Astrocyte of the hippocampus (primary cell): Measurements from ENCODE around the gene DLG4.

ENCODE experiments used
- DNase-seq: peaks from one replicate; pipeline ENCODE4 v3.0.0; 2011; ENCODE audit warnings: low read depth, low spot score

The DLG4 gene

DNA sequence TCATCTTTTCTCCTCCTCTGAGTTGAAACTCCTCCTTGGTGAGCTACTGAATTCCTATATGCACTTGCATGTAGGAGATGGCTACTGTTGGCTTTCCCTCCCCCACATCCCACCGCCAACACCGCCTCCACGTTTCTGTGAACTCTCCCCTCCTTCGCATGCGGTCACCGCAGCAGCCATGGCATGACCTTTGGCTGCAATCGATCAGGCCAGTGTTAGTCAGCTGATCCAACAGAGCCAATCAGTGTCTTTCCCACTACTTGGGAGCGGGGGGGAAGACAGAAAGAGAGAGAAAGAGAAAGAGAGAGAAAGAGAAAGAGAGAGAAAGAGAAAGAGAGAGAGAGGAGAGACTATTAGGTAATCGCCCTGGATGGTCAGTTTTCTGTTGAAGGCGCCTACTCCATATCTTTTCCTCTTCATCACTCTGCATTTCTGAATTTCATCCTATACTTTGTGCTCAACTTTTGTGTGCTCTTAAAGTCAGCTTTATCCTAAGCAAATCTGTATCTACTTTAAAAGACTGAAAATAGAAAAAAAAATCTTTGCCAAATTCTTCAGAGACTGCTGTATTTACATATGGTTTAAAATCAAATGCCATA is 63.2 kb downstream of the DLG4 start:
- no peak for DNase-seq

DNA sequence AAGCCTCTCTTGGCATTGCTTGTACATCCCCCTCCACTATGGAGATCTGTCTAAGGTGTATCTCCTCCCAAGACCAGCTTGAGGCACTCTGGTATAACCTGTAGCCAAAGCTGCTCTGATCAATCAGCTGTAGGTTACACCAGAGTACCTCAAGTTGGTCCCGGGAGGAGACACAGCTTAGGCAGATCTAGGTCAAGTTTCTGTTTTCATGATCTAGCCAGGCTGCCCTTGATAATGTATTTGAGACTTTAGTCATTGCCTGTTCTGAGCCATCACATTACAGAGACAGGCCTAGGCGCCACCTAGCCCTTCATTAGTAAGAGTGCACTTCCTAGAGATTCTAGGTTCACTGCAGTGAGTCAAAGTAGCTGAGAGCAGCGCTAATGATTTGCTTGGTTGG is 71.9 kb downstream of the DLG4 start:
- no peak for DNase-seq

DNA sequence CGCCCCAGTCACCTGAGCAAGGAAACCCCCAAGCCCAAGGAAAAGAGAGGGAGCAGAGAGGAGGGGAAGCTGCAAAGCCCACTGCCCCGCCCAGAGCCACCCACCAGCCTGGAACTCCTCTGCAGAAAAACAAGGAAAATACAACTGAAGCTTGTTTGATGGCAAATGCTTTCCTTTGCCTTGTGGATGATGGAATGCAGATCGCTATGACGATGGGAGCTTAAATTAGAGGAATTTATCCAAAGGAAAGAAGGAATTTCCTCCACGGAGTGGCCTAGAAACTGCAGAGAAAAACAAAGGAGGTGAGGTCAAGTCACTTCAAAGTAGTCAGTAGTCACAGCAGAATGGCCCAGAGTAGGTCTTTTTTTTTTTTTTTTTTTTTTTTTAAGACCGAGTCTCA is 73.5 kb downstream of the DLG4 start:
- DNase-seq: no peak

DNA sequence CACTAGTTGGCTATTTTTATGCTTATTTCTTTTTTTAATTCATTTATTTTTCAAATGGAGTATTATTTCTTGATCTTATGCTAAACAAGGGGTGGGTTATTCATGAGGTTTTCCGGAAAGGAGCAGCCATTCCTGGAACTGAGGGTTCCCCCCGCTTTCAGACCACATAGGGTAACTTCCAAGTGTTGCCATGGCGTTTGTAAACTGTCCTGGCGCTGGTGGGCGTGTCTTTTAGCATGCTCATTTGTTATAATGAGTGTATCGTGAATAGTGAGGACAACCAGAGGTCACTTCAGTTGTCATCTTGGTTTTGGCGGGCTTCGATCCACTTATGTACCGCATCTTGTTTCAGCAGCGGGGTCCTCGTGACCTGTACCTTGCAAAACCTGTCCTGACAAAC is 75.4 kb downstream of the DLG4 start:
- no peak for DNase-seq

DNA sequence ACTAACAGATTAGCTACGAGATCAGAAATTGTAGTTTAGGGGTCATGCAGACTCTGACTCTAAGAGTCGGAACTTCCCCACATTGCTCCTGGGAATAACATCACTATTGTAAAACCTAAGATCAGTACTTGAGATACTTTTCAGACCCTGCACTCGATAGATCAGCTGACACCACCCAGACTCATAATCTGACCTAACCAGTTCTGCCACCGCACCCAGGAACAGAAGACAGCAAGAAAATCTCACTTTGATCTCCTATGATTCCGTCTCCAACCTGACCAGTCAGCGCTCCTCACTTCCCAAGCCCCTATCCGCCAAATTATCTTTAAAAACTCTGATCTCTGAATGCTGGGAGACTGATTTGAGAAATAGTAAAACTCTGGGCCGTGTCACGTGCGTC is 77.8 kb downstream of the DLG4 start:
- no peak for DNase-seq

DNA sequence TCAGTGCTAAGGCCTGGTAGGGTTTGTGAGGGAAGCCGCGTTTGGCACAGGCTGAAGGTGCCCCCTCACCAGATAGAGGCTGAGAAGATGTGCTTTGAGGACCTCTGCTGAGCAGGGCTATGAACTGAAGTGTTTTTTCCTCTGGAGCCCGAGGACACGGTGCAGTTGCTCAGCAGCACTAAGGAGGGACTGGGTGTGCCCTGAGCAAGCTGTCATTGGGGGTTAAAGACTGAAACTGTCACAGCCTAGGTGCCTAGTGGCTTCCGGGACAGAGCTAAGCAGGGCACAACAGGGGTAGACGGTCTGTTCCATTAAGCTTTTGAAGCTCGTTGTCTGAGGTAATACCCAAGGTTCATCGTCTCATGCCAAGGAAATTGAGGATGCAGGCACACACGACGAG is 80.2 kb downstream of the DLG4 start:
- DNase-seq: no peak

DNA sequence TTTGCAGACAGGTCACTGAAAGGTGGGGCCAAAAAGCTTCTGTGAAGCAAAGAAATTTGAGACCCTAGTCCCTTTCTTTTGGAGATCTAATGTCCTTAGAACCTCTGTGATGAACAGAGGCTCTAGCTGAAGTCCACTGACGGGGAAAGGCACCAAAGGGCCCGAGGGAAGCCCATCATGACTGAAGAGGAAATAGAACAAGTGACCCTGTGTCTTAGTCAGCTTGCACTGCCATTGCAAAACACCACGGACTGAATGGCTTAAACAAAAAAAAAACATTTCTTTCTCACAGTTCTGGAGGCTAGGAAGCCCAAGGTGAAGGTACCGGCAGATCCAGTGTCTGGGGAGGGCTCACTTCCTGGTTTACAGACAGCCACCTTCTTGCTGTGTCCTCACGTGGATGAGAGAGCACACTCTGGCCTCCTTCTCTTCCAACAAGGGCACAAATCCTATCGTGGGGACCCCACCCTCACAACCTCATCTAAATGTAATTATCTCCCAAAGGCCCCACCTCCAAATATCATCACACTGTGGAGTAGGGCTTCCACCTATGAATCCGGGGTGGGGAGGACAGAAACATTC is 80.7 kb downstream of the DLG4 start:
- DNase-seq: no peak

DNA sequence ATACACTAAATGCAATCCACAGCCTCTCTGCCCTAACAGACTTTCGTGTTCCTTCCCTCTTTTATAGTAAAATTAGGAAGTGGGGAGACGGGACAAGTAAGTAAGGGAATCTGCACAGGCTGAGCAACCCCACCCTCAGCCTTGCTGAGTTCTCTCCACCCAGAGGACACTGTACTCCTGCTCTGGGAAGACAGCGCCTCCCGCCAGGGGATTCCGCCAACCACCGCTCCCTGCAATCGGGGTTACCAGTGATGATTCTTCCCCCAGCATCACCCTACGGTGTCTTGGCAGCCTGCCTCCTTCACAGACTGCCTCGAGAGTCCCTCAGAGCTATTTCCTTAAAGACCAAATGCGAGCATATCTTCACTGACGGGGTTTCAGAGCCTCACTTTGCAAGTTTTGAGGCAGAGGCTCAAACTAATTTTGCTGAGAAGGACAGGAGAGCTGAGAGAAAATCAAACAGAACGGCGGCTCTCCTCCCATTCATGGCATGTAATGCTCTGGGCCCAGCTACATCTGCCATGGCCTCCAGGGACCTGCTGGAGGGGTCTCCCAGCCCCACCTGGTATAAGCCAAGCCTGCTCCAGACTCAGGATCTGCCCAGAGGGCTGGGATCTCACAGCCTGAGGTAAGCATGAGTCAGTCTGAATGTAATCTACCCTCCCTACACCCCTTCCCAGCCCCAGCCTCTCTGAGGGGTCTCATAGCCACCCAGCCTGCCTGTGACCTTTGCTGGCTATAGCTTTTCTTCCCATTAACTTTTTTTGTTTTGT is 82.3 kb downstream of the DLG4 start:
- DNase-seq: no peak
